IPS-18a (cell line): ENCODE results near the gene B4GALNT3.

Experiments
- H3K27ac ChIP-seq: one replicate; pipeline ENCODE4 v1.5.1; 2013; ENCODE audit warnings: low read length
- H3K27me3 ChIP-seq: one replicate; pipeline ENCODE4 v1.6.1; 2013; ENCODE audit warnings: mild to moderate bottlenecking, low read length; ENCODE audit not compliant: control insufficient read depth, insufficient read depth
- H3K36me3 ChIP-seq: one replicate; pipeline ENCODE4 v1.6.1; 2013; ENCODE audit warnings: low read depth, low read length; ENCODE audit not compliant: control insufficient read depth
- H3K4me1 ChIP-seq: one replicate; pipeline ENCODE4 v1.6.1; 2013; ENCODE audit warnings: low read depth, low read length; ENCODE audit not compliant: control insufficient read depth
- H3K4me3 ChIP-seq: one replicate; pipeline ENCODE4 v1.5.1; 2013; ENCODE audit warnings: low read length
- H3K9ac ChIP-seq: one replicate; pipeline ENCODE4 v1.6.1; 2013; ENCODE audit warnings: mild to moderate bottlenecking, low read length, moderate library complexity
- H3K9me3 ChIP-seq: one replicate; pipeline ENCODE4 v1.6.1; 2013; ENCODE audit warnings: low read depth, low read length; ENCODE audit not compliant: control insufficient read depth

Gene B4GALNT3

DNA sequence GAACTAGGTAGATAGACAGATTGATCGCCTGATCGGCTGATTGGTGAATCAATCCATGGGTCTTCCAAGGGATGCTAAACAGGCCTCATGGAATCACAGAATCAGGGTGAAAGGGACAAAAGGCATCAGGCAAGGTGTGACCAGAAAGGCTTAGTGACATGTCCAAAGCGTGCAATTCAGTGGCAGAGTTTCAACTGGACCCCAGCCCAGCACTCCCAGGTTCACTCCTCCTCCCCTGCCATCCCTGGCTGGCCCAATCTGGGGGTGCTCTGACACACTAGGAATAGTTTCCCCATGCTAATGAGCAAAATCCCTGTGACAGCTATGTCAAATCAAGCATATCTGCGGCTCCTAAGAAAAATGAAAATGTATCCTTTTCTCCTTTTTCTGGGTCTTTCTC is 153.1 kb downstream of the B4GALNT3 start:
- Histone ChIP-seq H3K9me3 (no peaks in the 10 kb centered on the region), H3K4me1 (no peaks in the 10 kb centered on the region), H3K27ac (no peak overlapping the region), H3K4me3 (no peak overlapping the region), H3K27me3 (no peaks in the 10 kb centered on the region), H3K9ac (no peak overlapping the region), H3K36me3 (no peaks in the 10 kb centered on the region)
